ENCODE measurements around the gene TRPV4.

Gene TRPV4

GRCh38 chr12:109833307-109834189 is at the start of gene TRPV4:
Gene TRPV4, minus strand, starts transcription at chr12:109833398. Its CDS starts 18,602 bp downstream, at chr12:109814796.
- TF ChIP-seq CTCF (IDR thresholded peaks at IDR 0.05; ENCODE audit: unreplicated experiment in 3 of 3): no peak
- Mint-ChIP-seq H3K36me3 (ENCODE audit: low read depth) (no peaks in the 10 kb centered on the region), H3K4me3 (peak within 1 kb of the TSS; percentile 73 to 83 (median 77)), H3K4me1 (peaks cover 7% of the 10 kb centered on the region), H3K27me3 (ENCODE audit: low read depth) (no peaks in the 10 kb centered on the region), H3K27ac (no peak within 1 kb of the TSS), H3K9me3 (no peaks in the 10 kb centered on the region)

- peaks cover 30% of the 10 kb centered on the region for H3K4me1 Mint-ChIP-seq
- no peak for TF ChIP-seq CTCF (IDR thresholded peaks at IDR 0.05; ENCODE audit: unreplicated experiment in 3 of 3)
- H3K36me3 Mint-ChIP-seq (ENCODE audit: low read depth): no peaks in the 10 kb centered on the region
- H3K27ac Mint-ChIP-seq: no peak overlapping the region
- no peaks in the 10 kb centered on the region for H3K9me3 Mint-ChIP-seq
- H3K4me3 Mint-ChIP-seq: peak overlapping the region; percentile 78 to 89 (median 83)
- peaks cover 42% of the 10 kb centered on the region for H3K27me3 Mint-ChIP-seq (ENCODE audit: low read depth)
Observed at GRCh38 chr12:109881752-109882151, 48.6 kb upstream of the TRPV4 start.

GRCh38 chr12:109880938-109881337 is 47.7 kb upstream of the TRPV4 start:
- Mint-ChIP-seq H3K27ac (peak overlapping the region in 2 of 3 experiments; percentile 23 to 40), H3K4me3 (peak overlapping the region; percentile 78 to 89 (median 83)), H3K4me1 (peaks cover 30% of the 10 kb centered on the region), H3K9me3 (no peaks in the 10 kb centered on the region), H3K27me3 (ENCODE audit: low read depth) (peaks cover 37% of the 10 kb centered on the region), H3K36me3 (ENCODE audit: low read depth) (no peaks in the 10 kb centered on the region)
- no peak for TF ChIP-seq CTCF (IDR thresholded peaks at IDR 0.05; ENCODE audit: unreplicated experiment in 3 of 3)

- Mint-ChIP-seq H3K9me3 (no peaks in the 10 kb centered on the region), H3K36me3 (ENCODE audit: low read depth) (no peaks in the 10 kb centered on the region), H3K27ac (peak within 1 kb of the TSS; percentile 34 to 59 (median 40)), H3K27me3 (ENCODE audit: low read depth) (peaks cover 32% of the 10 kb centered on the region), H3K4me3 (peak within 1 kb of the TSS; percentile 91 to 98 (median 96)), H3K4me1 (peaks cover 37% of the 10 kb centered on the region)
- TF ChIP-seq CTCF (IDR thresholded peaks at IDR 0.05; ENCODE audit: unreplicated experiment in 3 of 3): peak; percentile 42 to 50 (median 47)
Observed at GRCh38 chr12:109880043-109880931, 47.1 kb upstream of the TRPV4 start, which contains the start of gene GLTP. Gene GLTP, minus strand, starts transcription at chr12:109880541. Its CDS starts 167 bp downstream, at chr12:109880374.

GRCh38 chr12:109879351-109880042 is 46.3 kb upstream of the TRPV4 start:
- Mint-ChIP-seq H3K9me3 (no peaks in the 10 kb centered on the region), H3K36me3 (ENCODE audit: low read depth) (no peaks in the 10 kb centered on the region), H3K27ac (peak overlapping the region; percentile 34 to 59 (median 40)), H3K27me3 (ENCODE audit: low read depth) (peaks cover 25% of the 10 kb centered on the region), H3K4me1 (peaks cover 37% of the 10 kb centered on the region), H3K4me3 (peak overlapping the region; percentile 91 to 98 (median 96))
- no peak for TF ChIP-seq CTCF (IDR thresholded peaks at IDR 0.05; ENCODE audit: unreplicated experiment in 3 of 3)
